ENCODE results near the gene SHROOM3.

Gene SHROOM3

DNA sequence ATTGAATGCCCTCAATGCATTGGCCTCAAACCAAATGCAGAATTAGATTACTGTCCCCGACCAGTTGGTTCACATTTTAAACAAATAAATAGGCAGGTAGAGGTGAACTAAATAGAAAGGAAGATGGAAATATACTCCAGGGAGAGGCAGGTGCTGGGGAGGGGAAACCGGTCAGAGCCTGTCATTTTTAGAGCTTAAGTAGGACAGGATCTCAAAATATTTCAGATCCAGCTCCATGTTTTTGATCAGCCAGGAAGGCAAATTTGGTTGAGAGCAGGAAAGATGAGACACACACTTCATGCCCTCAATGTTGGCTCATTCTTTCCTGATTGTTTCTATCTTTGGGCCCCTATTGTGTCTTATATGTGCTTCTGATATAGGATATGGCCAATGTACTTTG is 206.7 kb downstream of the SHROOM3 start:
- Histone ChIP-seq H3K27ac (ENCODE audit: low read depth, low read length, severe bottlenecking) (no peak overlapping the region), H3K4me1 (ENCODE audit: control insufficient read depth, insufficient read depth, low read length, poor library complexity, severe bottlenecking) (peaks cover 2% of the 10 kb centered on the region), H3K9me3 (ENCODE audit: control insufficient read depth, low read length) (no peaks in the 10 kb centered on the region), H3K4me3 (ENCODE audit: extremely low read depth, insufficient read depth, low read length, poor library complexity, severe bottlenecking) (no peak overlapping the region), H3K36me3 (ENCODE audit: control insufficient read depth, insufficient read depth, low read length) (peaks cover 5% of the 10 kb centered on the region)
- WGBS, 2 experiments (ENCODE audit: insufficient coverage in 2 of 2): 100% methylated on average over 1 of the region's 2 CpGs; no CpG with 5 or more reads in 1 of the 2 experiments

DNA sequence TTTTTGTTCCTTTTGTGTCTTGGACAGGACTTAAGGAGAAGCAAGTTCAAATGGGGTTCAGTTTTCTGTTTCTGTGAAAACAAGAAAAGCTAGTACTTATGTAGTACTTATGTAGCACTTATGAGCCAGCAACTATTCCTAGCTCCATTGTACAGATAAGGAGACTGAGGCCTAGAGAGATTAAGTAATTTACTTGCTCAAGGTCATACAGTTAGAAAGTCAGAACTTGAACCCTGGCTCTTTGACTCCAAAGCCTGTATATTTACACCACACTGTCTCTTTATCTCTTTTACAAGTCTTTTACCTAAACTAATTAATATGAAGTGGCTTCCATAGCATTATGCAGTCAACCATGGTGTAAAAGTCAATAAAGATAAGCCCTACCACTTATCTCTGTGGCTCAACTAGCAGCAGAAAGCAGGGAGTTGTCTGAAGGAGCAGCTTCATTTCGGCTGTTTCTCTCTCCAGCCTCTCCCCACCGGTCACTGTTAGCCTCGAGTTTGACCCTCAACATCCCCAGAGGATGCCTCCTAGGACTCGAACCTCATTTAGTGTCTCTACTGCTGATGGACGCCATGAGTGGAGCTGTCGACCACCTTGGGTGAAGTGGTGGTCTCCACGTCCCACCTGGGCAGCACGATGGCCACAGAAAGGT is 209.9 kb downstream of the SHROOM3 start:
- Histone ChIP-seq H3K36me3 (ENCODE audit: control insufficient read depth, insufficient read depth, low read length) (no peaks in the 10 kb centered on the region), H3K4me1 (ENCODE audit: control insufficient read depth, insufficient read depth, low read length, poor library complexity, severe bottlenecking) (no peaks in the 10 kb centered on the region), H3K9me3 (ENCODE audit: control insufficient read depth, low read length) (no peaks in the 10 kb centered on the region), H3K27ac (ENCODE audit: low read depth, low read length, severe bottlenecking) (no peak overlapping the region), H3K4me3 (ENCODE audit: extremely low read depth, insufficient read depth, low read length, poor library complexity, severe bottlenecking) (no peak overlapping the region)
- WGBS, 2 experiments (ENCODE audit: insufficient coverage in 2 of 2): 82 to 83% methylated on average over 4 to 5 of the region's 8 CpGs

DNA sequence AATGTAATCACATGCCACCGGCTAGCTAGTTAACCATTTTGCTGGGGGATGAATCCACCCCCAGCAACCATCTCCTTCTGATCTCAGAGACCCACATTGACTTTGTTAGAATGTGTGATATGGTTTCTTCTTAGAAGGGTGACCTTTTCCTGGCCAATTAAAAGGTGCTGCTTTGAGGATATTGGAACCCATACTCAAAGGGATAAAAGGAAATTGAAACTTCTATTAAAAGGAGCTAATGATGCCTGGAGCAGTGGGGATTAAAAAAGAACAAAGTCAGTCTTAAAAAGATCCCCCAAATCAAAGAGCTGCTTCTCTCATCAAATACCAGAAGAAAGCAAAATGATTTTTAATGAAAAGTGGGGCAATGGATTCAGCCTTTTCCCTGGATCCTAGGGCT is 214.1 kb downstream of the SHROOM3 start:
- no peak overlapping the region for H3K27ac ChIP-seq (ENCODE audit: low read depth, low read length, severe bottlenecking)
- H3K4me3 ChIP-seq (ENCODE audit: extremely low read depth, insufficient read depth, low read length, poor library complexity, severe bottlenecking): no peak overlapping the region
- H3K36me3 ChIP-seq (ENCODE audit: control insufficient read depth, insufficient read depth, low read length): no peaks in the 10 kb centered on the region
- no peaks in the 10 kb centered on the region for H3K4me1 ChIP-seq (ENCODE audit: control insufficient read depth, insufficient read depth, low read length, poor library complexity, severe bottlenecking)
- H3K9me3 ChIP-seq (ENCODE audit: control insufficient read depth, low read length): no peaks in the 10 kb centered on the region
- no CpG with 5 or more reads among the region's 1 CpG for WGBS, 2 experiments (ENCODE audit: insufficient coverage in 2 of 2)

DNA sequence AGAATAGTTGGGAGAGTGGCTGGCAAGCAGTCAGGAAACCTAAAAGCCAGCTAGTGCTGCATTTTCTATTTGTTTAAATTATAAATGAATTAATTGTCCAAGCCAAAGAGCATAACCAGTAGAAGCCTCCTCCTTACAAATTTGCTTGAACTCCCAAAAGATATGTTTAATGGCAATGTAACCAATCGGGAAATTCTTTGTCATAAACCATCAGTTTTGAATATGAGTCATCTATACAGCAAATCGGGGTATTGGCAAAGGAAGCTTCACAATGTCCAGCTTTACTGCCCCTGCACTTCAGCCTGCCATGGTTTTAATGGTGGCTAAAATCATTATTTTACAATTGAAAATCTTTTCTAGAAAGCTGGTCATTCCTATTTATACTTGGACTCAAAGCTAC is 216.6 kb downstream of the SHROOM3 start:
- 82 to 100% methylated on average over 1 to 2 of the region's 2 CpGs for WGBS, 2 experiments (ENCODE audit: insufficient coverage in 2 of 2)
- peaks cover 9% of the 10 kb centered on the region for H3K4me1 ChIP-seq (ENCODE audit: control insufficient read depth, insufficient read depth, low read length, poor library complexity, severe bottlenecking)
- H3K36me3 ChIP-seq (ENCODE audit: control insufficient read depth, insufficient read depth, low read length): no peaks in the 10 kb centered on the region
- no peaks in the 10 kb centered on the region for H3K9me3 ChIP-seq (ENCODE audit: control insufficient read depth, low read length)
- H3K4me3 ChIP-seq (ENCODE audit: extremely low read depth, insufficient read depth, low read length, poor library complexity, severe bottlenecking): no peak overlapping the region
- H3K27ac ChIP-seq (ENCODE audit: low read depth, low read length, severe bottlenecking): no peak overlapping the region

DNA sequence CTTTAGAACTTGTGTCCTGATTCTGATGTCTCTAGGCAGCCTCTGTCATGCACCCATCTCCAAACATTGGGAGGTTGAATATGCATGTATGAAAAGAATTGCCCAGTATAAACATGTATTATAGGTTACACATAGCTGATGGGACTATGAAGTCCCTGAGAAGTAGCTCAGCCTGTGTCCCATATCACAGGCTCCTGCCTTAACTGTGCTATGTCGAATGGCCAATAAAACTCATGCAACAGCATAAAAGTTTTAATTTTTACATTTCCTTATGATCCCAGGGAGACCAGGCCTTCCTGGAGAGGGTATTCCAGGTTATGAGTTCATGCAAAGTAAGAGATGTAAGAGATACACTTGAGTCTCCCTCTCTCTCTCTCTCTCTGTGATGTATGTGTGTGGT is 217.4 kb downstream of the SHROOM3 start:
- WGBS, 2 experiments (ENCODE audit: insufficient coverage in 2 of 2): 100% methylated on average over 1 of the region's 1 CpG; no CpG with 5 or more reads in 1 of the 2 experiments
- Histone ChIP-seq H3K9me3 (ENCODE audit: control insufficient read depth, low read length) (no peaks in the 10 kb centered on the region), H3K27ac (ENCODE audit: low read depth, low read length, severe bottlenecking) (no peak overlapping the region), H3K4me1 (ENCODE audit: control insufficient read depth, insufficient read depth, low read length, poor library complexity, severe bottlenecking) (peaks cover 10% of the 10 kb centered on the region), H3K4me3 (ENCODE audit: extremely low read depth, insufficient read depth, low read length, poor library complexity, severe bottlenecking) (no peak overlapping the region), H3K36me3 (ENCODE audit: control insufficient read depth, insufficient read depth, low read length) (no peaks in the 10 kb centered on the region)

DNA sequence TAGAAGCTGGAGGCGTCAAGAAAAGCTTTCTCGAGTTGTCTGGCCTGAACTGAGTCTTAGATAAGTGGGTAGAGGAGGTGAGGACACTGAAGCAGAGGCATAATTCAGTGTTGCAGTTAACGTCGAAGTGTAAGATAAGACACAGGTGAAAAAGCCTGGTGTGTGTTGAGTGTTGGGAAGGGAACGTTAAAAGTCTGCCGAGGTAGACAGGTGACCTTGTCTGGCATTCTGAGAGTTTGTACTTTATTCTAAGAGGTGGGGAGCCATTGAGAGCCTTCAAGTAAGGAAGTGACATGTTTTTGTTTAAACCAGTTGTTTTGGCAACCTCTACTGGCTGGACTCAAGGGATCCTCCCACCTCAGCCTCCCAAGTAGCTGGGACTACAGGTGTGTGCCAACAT is 219.1 kb downstream of the SHROOM3 start:
- Histone ChIP-seq H3K27ac (ENCODE audit: low read depth, low read length, severe bottlenecking) (no peak overlapping the region), H3K9me3 (ENCODE audit: control insufficient read depth, low read length) (no peaks in the 10 kb centered on the region), H3K4me1 (ENCODE audit: control insufficient read depth, insufficient read depth, low read length, poor library complexity, severe bottlenecking) (peaks cover 26% of the 10 kb centered on the region), H3K4me3 (ENCODE audit: extremely low read depth, insufficient read depth, low read length, poor library complexity, severe bottlenecking) (no peak overlapping the region), H3K36me3 (ENCODE audit: control insufficient read depth, insufficient read depth, low read length) (no peaks in the 10 kb centered on the region)
- WGBS, 2 experiments (ENCODE audit: insufficient coverage in 2 of 2): 93 to 95% methylated on average over 6 of the region's 6 CpGs

DNA sequence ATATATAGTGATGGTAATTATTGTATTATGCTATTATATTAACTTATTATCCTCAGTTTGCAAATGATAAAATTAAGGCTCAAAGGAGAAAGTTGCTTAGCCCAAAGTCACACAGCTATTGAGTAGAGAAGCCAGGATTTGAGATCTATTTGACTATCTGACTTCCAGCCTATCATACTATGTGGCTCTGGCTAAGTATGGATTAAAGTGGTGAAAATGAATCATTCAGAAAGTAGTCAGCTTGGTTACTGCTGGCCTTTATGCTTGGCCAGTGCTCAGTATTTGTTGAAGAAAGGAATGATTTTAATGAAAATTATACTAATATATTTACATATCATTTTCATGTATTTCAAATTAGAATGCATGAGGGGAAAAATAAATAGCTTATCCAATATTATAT is 219.8 kb downstream of the SHROOM3 start:
- H3K27ac ChIP-seq (ENCODE audit: low read depth, low read length, severe bottlenecking): no peak overlapping the region

DNA sequence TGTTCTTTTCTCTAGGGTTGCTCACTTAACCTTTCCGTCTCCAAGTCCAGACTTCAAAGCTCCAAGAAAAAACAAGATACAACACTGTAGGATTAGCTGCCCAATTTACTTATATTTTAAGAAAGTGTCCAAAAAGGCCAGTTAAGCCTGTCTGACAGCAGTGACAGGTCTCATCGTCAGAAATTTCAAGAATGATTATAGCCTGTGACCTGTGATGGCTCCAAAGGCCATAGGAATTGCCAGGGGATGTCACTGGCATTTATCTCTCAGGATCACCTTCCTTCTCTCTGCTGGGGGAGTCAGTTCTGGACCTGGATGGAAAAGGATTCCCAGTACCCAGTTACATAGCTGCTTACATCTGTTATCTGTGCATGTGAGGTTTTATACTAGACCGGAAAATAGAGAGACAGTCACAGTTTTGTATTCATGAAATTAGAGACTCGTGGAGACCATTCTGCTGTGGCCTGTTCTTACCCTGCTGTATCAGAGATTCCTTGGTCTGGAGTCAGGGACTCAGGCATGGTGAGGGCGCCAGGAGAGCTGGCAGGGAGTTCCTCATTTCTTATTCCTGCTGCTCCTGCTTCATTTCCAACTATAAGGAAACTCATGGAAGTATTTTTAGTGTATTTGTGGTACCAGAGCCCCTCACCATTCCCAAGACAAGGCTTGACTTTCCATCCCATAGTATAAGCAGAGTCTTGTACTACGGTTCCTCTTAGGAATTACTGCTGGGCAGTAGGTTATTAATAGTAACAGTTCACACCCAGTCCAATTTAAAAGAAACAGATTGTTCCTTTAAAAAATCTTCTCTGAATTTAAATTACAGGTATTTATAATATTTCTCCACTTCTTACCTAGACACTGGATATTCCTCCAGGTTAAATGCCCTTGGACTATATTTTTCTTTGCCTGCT is 220.8 kb downstream of the SHROOM3 start:
- no peak overlapping the region for H3K27ac ChIP-seq (ENCODE audit: low read depth, low read length, severe bottlenecking)

More for the DNA sequence above, 219.8 kb downstream of the SHROOM3 start:
- Histone ChIP-seq H3K9me3 (ENCODE audit: control insufficient read depth, low read length) (no peaks in the 10 kb centered on the region), H3K4me3 (ENCODE audit: extremely low read depth, insufficient read depth, low read length, poor library complexity, severe bottlenecking) (no peak overlapping the region), H3K36me3 (ENCODE audit: control insufficient read depth, insufficient read depth, low read length) (no peaks in the 10 kb centered on the region), H3K4me1 (ENCODE audit: control insufficient read depth, insufficient read depth, low read length, poor library complexity, severe bottlenecking) (peaks cover 28% of the 10 kb centered on the region)

DNA sequence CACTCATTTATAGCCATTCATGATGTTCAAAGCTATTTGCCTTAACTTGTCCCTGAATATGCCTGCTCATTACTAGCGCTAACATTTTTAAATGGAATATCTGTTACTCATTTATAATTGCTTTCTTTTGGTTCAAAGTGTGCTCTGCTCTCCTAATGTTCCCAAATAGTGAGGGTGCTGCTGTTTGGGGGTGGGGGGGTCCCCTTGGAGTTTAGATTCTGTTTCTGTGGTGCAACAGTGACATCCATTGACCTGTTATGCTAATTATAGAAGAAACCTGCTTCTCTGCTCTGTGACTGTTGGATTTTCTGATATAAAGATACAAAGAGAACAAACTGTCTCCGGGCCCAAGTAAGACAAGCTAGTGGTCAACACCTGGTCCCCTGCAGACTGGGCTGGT is 222.4 kb downstream of the SHROOM3 start:
- Histone ChIP-seq H3K9me3 (ENCODE audit: control insufficient read depth, low read length) (no peaks in the 10 kb centered on the region), H3K27ac (ENCODE audit: low read depth, low read length, severe bottlenecking) (no peak overlapping the region), H3K36me3 (ENCODE audit: control insufficient read depth, insufficient read depth, low read length) (no peaks in the 10 kb centered on the region), H3K4me1 (ENCODE audit: control insufficient read depth, insufficient read depth, low read length, poor library complexity, severe bottlenecking) (peaks cover 28% of the 10 kb centered on the region), H3K4me3 (ENCODE audit: extremely low read depth, insufficient read depth, low read length, poor library complexity, severe bottlenecking) (no peak overlapping the region)
- 100% methylated on average over 1 of the region's 2 CpGs for WGBS, 2 experiments (ENCODE audit: insufficient coverage in 2 of 2)

More for the DNA sequence above, 220.8 kb downstream of the SHROOM3 start:
- Histone ChIP-seq H3K4me1 (ENCODE audit: control insufficient read depth, insufficient read depth, low read length, poor library complexity, severe bottlenecking) (peaks cover 28% of the 10 kb centered on the region), H3K9me3 (ENCODE audit: control insufficient read depth, low read length) (no peaks in the 10 kb centered on the region), H3K36me3 (ENCODE audit: control insufficient read depth, insufficient read depth, low read length) (no peaks in the 10 kb centered on the region), H3K4me3 (ENCODE audit: extremely low read depth, insufficient read depth, low read length, poor library complexity, severe bottlenecking) (no peak overlapping the region)
- 61 to 73% methylated on average over 2 to 4 of the region's 6 CpGs for WGBS, 2 experiments (ENCODE audit: insufficient coverage in 2 of 2)

DNA sequence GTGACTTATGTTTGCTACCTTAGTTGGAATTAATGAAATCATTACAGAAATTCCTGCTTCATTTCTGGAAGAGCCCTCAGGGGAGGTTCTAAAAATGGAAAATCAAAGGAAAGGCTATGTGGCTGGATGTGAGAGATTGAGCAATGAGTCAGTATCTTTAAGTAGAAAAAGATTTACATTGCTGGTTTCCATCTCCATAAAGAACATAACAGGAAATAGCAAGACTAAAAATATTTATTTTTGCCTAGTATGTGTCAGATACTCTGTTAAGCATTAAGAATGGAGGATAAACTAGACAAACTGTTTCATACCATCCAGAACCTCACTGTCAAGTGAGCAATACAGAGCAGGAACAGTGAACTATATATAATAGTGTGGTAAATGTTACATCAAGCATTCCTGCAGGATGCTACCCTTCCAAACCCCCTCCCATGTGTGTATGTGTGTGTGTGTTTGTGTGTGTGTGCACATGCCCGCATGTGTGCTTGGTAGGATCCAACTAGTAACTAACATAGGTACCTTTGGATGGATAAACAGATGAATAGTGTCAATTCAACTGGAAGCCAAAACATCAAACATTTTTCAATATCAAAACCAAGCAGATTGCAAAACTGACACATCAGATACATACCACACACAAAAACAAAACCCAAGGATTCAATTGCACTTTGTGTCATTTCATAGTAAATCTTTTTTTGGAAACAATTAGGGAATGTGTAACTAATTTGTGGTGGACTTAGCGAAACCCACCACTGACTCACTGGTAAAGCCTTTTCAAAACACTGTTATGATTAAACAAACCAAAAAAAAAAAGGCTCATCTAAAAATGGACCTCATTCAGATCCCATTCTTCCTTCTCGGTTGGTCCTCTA is 223.4 kb downstream of the SHROOM3 start:
- no peaks in the 10 kb centered on the region for H3K9me3 ChIP-seq (ENCODE audit: control insufficient read depth, low read length)
- peaks cover 28% of the 10 kb centered on the region for H3K4me1 ChIP-seq (ENCODE audit: control insufficient read depth, insufficient read depth, low read length, poor library complexity, severe bottlenecking)
- 82 to 92% methylated on average over 1 of the region's 3 CpGs for WGBS, 2 experiments (ENCODE audit: insufficient coverage in 2 of 2)
- H3K27ac ChIP-seq (ENCODE audit: low read depth, low read length, severe bottlenecking): peak overlapping the region; percentile 71
- no peaks in the 10 kb centered on the region for H3K36me3 ChIP-seq (ENCODE audit: control insufficient read depth, insufficient read depth, low read length)
- H3K4me3 ChIP-seq (ENCODE audit: extremely low read depth, insufficient read depth, low read length, poor library complexity, severe bottlenecking): no peak overlapping the region
